SJCRH30 (cell line): ENCODE data around the gene LRPPRC. TPM values are rescaled to one million over a fixed set of nuclear protein-coding genes. Genes with fewer than 3 reads are reported as not detected.
"Not testable (repeated sequence)": the region's sequence is repeated elsewhere in the genome, so short reads cannot be mapped to it uniquely, and the experiment has no call there.

Source experiments
- DNase-seq, 2 experiments: peaks; one replicate each; pipeline ENCODE4 v3.0.0-alpha.2; 2015 to 2020
- H3K27ac ChIP-seq: fragments of 250-450 bp; sonication (Bioruptor Pico); 2 replicates; pipeline ENCODE4 v1.5.1; 2020; ENCODE audit warnings: mild to moderate bottlenecking, moderate library complexity
- H3K27me3 ChIP-seq: fragments of 250-450 bp; sonication (Bioruptor Pico); 2 replicates; pipeline ENCODE4 v1.5.1; 2020; ENCODE audit warnings: mild to moderate bottlenecking, moderate library complexity
- H3K36me3 ChIP-seq: fragments of 250-450 bp; sonication (Bioruptor Pico); 2 replicates; pipeline ENCODE4 v1.5.1; 2020; ENCODE audit warnings: mild to moderate bottlenecking, moderate library complexity
- H3K4me1 ChIP-seq: fragments of 250-450 bp; sonication (Bioruptor Pico); 2 replicates; pipeline ENCODE4 v1.5.1; 2020; ENCODE audit warnings: mild to moderate bottlenecking, moderate library complexity
- H3K4me3 ChIP-seq: fragments of 250-450 bp; sonication (Bioruptor Pico); 2 replicates; pipeline ENCODE4 v1.5.1; 2020; ENCODE audit warnings: mild to moderate bottlenecking, moderate library complexity
- H3K9me3 ChIP-seq: fragments of 250-450 bp; sonication (Bioruptor Pico); replicated peaks from 2 replicates; pipeline ENCODE4 v1.5.1; 2020; ENCODE audit warnings: mild to moderate bottlenecking, moderate library complexity
- total RNA-seq: library from RNA; depleted of rRNA; stranded (reverse); fragments of >200 nt; shearing (Covaris generic); gene quantifications from 2 replicates; pipeline ENCODE4 v1.2.3, GENCODE V29; 2014; rRNA removed

The LRPPRC gene
- 157 and 173 TPM in 2 replicates for total RNA-seq

GRCh38 chr2:43995733-43996533, at the start of gene LRPPRC:
Gene LRPPRC (minus strand): TSS chr2:43995989. CDS start chr2:43995947, 42 bp downstream.
- peak; percentile 98 to 99 for DNase-seq
- H3K36me3 ChIP-seq, result peaks cover 31% of the 10 kb centered on the region
- H3K4me3 ChIP-seq, result peak within 1 kb of the TSS; percentile 98
- no peaks in the 10 kb centered on the region for H3K27me3 ChIP-seq
- peak within 1 kb of the TSS; percentile 93 for H3K27ac ChIP-seq
- H3K9me3 ChIP-seq, result no peaks in the 10 kb centered on the region
- no peaks in the 10 kb centered on the region for H3K4me1 ChIP-seq

DNA sequence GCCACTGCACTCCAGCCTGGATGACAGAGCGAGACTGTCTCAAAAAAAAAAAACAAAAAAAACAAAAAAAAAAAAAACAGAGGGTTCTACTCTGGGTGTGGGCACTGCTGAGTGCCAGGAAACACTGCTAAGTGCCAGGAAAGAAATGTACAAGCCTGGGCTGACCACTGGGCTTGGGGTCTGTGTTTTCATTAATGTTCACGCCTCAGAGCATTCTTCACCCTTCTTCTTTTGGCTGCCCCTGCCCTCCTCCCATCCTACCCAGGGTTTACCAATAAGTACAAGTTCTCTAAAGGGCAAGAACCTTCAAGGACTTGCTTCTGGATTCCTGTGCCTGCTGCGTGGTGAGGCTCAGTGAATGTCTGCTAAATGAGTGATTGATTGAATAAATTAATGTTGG, 49.3 kb upstream of the LRPPRC start:
- no peaks in the 10 kb centered on the region for H3K9me3 ChIP-seq
- no peak overlapping the region for H3K27ac ChIP-seq
- H3K36me3 ChIP-seq, result no peaks in the 10 kb centered on the region
- no peaks in the 10 kb centered on the region for H3K4me1 ChIP-seq
- no peaks in the 10 kb centered on the region; the same call in 1 of the 2 replicates for H3K27me3 ChIP-seq
- H3K4me3 ChIP-seq, result no peak overlapping the region
- DNase-seq, result no peak

- Histone ChIP-seq H3K27ac (no peak overlapping the region), H3K4me3 (no peak overlapping the region), H3K36me3 (no peaks in the 10 kb centered on the region), H3K27me3 (no peaks in the 10 kb centered on the region; the same call in 1 of the 2 replicates), H3K4me1 (no peaks in the 10 kb centered on the region), H3K9me3 (no peaks in the 10 kb centered on the region)
- DNase-seq, result peak; percentile 89 to 94
Measured at GRCh38 chr2:44044281-44044720, 48.5 kb upstream of the LRPPRC start.

- DNase-seq, result no peak
- Histone ChIP-seq H3K27ac (no peak overlapping the region), H3K36me3 (no peaks in the 10 kb centered on the region), H3K9me3 (no peaks in the 10 kb centered on the region), H3K4me3 (no peak overlapping the region), H3K27me3 (no peaks in the 10 kb centered on the region; the same call in 1 of the 2 replicates), H3K4me1 (peaks cover 3% of the 10 kb centered on the region; the same call in 1 of the 2 replicates)
Measured at GRCh38 chr2:44040365-44040764, 44.6 kb upstream of the LRPPRC start.

DNA sequence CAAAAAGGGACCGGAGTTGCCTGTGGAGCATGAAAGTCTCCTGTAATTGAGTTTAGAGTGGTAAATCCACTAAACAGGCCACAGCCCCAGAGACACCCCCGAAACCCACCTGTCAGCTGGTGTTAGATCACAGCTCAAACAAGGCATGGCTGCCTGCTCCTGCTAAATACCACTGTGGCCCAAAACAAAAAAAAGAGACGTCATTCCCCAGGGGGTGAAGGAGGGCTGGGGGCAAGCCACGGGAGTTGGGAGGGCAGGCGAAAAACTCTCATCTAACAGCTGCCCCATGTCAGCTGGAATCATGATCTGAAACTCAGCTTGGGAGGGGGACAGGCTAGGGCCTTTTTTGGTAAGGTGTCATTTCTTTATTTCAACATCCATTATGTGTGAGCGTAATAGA, 42.5 kb upstream of the LRPPRC start:
- no peak overlapping the region for H3K4me3 ChIP-seq
- DNase-seq, result peak; percentile 40 to 66
- H3K36me3 ChIP-seq, result no peaks in the 10 kb centered on the region
- no peak overlapping the region for H3K27ac ChIP-seq
- H3K4me1 ChIP-seq, result peaks cover 3% of the 10 kb centered on the region; the same call in 1 of the 2 replicates
- H3K27me3 ChIP-seq, result no peaks in the 10 kb centered on the region; the same call in 1 of the 2 replicates
- no peaks in the 10 kb centered on the region for H3K9me3 ChIP-seq

DNA sequence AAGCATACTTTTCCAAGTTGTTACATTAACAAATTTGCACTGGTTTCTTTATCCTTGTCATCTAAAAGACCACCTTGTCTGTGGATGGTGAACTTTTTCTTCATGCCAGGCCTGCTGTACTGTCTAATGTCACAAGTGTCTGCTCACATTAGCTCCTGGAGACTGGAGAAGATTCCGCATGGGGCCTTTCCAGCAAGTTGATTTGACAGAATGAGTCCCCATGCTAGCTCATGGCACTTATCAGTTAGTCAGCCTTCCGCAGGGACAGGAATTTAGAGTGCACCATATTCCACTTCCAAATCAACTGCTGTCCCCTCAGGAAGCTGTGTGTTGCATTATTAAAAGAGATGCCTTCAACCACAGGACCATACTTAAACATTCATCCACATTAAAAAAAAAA, 41.4 kb upstream of the LRPPRC start:
- no peak overlapping the region for H3K4me3 ChIP-seq

DNA sequence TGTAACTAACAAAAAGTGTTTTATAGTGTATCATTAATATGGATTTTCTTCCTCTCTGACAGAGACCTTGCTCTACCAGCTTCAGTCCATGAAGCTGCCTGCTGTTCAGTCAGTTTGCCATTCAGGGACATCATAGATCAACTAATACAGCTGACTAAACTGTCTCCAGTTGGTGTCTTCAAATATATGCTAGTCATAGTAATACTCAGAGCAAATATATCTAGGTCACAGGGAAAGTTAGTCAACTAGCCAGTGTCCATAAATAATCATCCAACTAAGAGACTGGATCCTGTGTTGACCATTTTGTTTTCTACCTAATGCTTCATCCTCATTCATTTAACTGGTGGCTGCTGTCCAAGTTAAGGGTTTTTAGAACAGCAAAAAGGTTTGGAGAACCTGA, 38.2 kb upstream of the LRPPRC start:
- H3K27me3 ChIP-seq, result peaks cover 5% of the 10 kb centered on the region; the same call in 1 of the 2 replicates
- H3K4me1 ChIP-seq, result peaks cover 3% of the 10 kb centered on the region; the same call in 1 of the 2 replicates
- H3K4me3 ChIP-seq, result no peak overlapping the region
- no peak overlapping the region for H3K27ac ChIP-seq
- no peak for DNase-seq
- H3K9me3 ChIP-seq, result no peaks in the 10 kb centered on the region
- H3K36me3 ChIP-seq, result no peaks in the 10 kb centered on the region

More for the DNA sequence above, 41.4 kb upstream of the LRPPRC start:
- H3K4me1 ChIP-seq, result peaks cover 3% of the 10 kb centered on the region; the same call in 1 of the 2 replicates
- no peaks in the 10 kb centered on the region for H3K9me3 ChIP-seq
- H3K27me3 ChIP-seq, result no peaks in the 10 kb centered on the region; the same call in 1 of the 2 replicates
- H3K36me3 ChIP-seq, result no peaks in the 10 kb centered on the region
- no peak overlapping the region for H3K27ac ChIP-seq
- DNase-seq, result no peak

DNA sequence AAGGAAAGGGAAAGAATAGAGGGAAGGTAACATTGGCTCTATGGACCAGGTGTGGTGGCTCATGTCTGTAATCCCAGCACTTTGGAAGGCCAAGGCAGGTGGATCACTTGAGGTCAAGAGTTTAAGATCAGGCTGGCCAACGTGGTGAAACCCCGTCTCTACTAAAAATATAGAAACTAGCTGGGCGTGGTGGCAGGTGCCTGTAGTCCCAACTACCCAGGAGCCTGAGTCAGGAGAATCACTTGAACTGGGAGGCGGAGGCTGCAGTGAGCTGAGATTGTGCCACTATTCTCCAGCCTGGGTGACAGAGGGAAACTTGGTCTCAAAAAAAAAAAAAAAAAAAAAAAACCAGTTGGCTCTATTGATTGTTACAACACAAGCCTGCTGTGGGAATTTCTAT, 31.3 kb upstream of the LRPPRC start:
- H3K36me3 ChIP-seq, H3K27ac ChIP-seq, H3K27me3 ChIP-seq, H3K4me1 ChIP-seq, DNase-seq, H3K9me3 ChIP-seq, H3K4me3 ChIP-seq: not testable (repeated sequence)

GRCh38 chr2:44016282-44016681, 20.5 kb upstream of the LRPPRC start:
- Histone ChIP-seq H3K4me1 (no peaks in the 10 kb centered on the region), H3K4me3 (no peak overlapping the region), H3K36me3 (no peaks in the 10 kb centered on the region), H3K27me3 (no peaks in the 10 kb centered on the region), H3K27ac (no peak overlapping the region), H3K9me3 (no peaks in the 10 kb centered on the region)
- DNase-seq, result peak; percentile 75 to 87

- H3K4me1 ChIP-seq, result no peaks in the 10 kb centered on the region
- no peak overlapping the region for H3K27ac ChIP-seq
- no peaks in the 10 kb centered on the region for H3K27me3 ChIP-seq
- no peaks in the 10 kb centered on the region for H3K36me3 ChIP-seq
- no peak overlapping the region for H3K4me3 ChIP-seq
- H3K9me3 ChIP-seq, result no peaks in the 10 kb centered on the region
- no peak for DNase-seq
Measured at GRCh38 chr2:44015239-44015638, 19.4 kb upstream of the LRPPRC start.

GRCh38 chr2:44013205-44013604, 17.4 kb upstream of the LRPPRC start:
- not testable (repeated sequence) for H3K4me3 ChIP-seq, H3K27ac ChIP-seq

DNA sequence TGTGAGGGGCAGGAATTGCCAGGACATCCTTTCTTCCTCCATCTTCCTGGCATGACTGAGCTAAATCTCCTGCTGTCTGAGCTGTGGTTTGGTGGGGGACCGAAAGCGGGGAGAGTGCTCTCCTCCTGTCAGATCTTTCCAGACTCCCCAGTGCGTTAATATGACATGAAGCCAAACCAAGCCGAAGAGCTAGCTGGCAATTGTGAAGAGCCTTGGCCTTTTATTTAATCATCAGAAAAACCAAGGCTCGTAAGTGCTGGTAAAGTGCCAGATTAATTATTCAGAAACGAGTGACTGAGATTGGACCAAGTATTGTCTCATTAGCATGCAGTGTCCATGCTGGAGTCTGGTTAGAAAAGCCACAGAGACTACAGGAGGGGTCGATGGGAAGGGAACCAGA, 14.5 kb upstream of the LRPPRC start:
- no peaks in the 10 kb centered on the region for H3K36me3 ChIP-seq

More at GRCh38 chr2:44013205-44013604, 17.4 kb upstream of the LRPPRC start:
- H3K36me3 ChIP-seq, H3K27me3 ChIP-seq, H3K9me3 ChIP-seq, H3K4me1 ChIP-seq, DNase-seq: not testable (repeated sequence)

DNA sequence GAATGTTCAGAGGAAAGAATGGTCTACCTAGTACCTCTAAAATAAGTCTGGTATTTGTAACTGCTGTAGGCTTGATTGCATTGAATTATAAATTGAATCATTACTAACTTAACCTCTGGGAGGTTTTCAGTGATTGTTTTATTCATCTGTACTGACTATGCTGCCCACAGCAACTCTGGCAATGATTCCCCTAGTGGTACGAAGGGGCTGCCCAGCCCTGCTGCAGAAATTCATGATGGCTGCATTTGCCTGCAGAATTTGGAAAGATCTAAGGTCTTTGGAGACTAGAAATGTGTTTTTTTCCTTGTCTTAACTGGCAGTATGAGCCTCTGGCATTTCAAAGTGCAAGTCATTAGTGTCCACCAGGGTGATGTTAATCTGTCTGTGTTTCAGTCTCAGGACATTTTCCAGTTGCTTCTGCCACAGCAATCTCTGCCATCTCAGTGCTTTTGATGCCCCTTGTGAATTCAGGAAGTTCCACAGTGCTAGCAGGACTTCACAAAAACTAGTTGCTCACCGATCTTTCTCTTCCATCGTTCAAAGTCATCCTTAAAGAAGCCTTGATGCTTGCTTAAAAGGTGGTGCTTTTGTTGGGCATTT, 13.4 kb upstream of the LRPPRC start:
- H3K4me1 ChIP-seq, result no peaks in the 10 kb centered on the region
- no peaks in the 10 kb centered on the region for H3K9me3 ChIP-seq
- no peaks in the 10 kb centered on the region for H3K36me3 ChIP-seq
- no peak for DNase-seq
- no peaks in the 10 kb centered on the region for H3K27me3 ChIP-seq
- no peak overlapping the region for H3K4me3 ChIP-seq
- H3K27ac ChIP-seq, result no peak overlapping the region

More for the DNA sequence above, 14.5 kb upstream of the LRPPRC start:
- H3K27ac ChIP-seq, result no peak overlapping the region
- H3K27me3 ChIP-seq, result no peaks in the 10 kb centered on the region
- H3K4me1 ChIP-seq, result no peaks in the 10 kb centered on the region
- DNase-seq, result no peak
- H3K9me3 ChIP-seq, result no peaks in the 10 kb centered on the region
- no peak overlapping the region for H3K4me3 ChIP-seq

DNA sequence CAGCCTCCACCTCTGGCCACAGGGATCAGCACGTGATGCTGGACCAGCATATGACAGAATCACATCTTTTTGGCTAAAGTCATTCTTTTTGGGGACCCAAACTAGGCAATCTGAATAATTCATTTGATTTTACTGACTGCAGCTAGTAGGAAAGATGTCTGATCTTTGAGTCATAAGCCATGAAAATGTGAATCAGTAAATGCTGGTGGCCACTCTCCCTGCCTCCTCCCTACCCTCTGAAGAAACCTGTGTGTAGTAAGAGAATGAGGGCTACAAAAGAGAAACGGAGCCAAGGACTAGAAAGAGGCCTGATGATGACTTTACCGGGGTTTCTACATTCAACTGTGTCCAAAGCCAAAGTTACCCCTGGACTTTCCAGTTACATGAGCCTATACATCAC, 10.1 kb upstream of the LRPPRC start:
- no peak for DNase-seq
- no peaks in the 10 kb centered on the region for H3K9me3 ChIP-seq
- H3K4me3 ChIP-seq, result no peak overlapping the region
- no peaks in the 10 kb centered on the region for H3K27me3 ChIP-seq
- no peak overlapping the region for H3K27ac ChIP-seq
- no peaks in the 10 kb centered on the region for H3K4me1 ChIP-seq
- no peaks in the 10 kb centered on the region for H3K36me3 ChIP-seq
